K562 (cell line): ENCODE data around the gene TBL2. TPM values are rescaled to one million over a fixed set of nuclear protein-coding genes. Genes with fewer than 3 reads are reported as not detected.

Experiments used
- BCOR ChIP-seq: fragments of 450-650 bp; IDR thresholded peaks from 2 replicates; pipeline ENCODE4 v1.6.1; 2016
- CHAMP1 ChIP-seq: fragments of 450-650 bp; IDR thresholded peaks from 2 replicates; pipeline ENCODE4 v1.6.1; 2016; ENCODE audit warnings: mild to moderate bottlenecking
- NUFIP1 ChIP-seq: fragments of 450-650 bp; IDR thresholded peaks from 2 replicates; pipeline ENCODE4 v1.6.1; 2018; ENCODE audit not compliant: partially characterized antibody
- RBBP5 ChIP-seq: fragments of 200-600 bp; sonication (generic); IDR thresholded peaks from 2 replicates; pipeline ENCODE4 v1.6.1; 2012; ENCODE audit warnings: borderline replicate concordance, mild to moderate bottlenecking, low read length, control low read depth, inconsistent platforms; ENCODE audit not compliant: insufficient read depth, poor library complexity, severe bottlenecking
- SETDB1 ChIP-seq: IDR thresholded peaks from one replicate; pipeline ENCODE4 v1.6.1; 2012; ENCODE audit warnings: low read length, control low read depth, inconsistent platforms
- TSC22D4 ChIP-seq: fragments of 450-650 bp; IDR thresholded peaks from 2 replicates; pipeline ENCODE4 v1.6.1; 2016; ENCODE audit warnings: missing genetic modification characterization, missing biosample characterization, control low read depth
- UBTF ChIP-seq, 2 experiments: IDR thresholded peaks; 2 replicates each; pipeline ENCODE4 v1.6.1; 2012; ENCODE audit warnings: improper control_type of control experiment in 2 of 2, low read depth in 2 of 2, low read length in 2 of 2, borderline replicate concordance in 1 of 2
- ZBTB17 ChIP-seq: fragments of 450-650 bp; formaldehyde crosslinking; IDR thresholded peaks from 2 replicates; pipeline ENCODE4 v1.4.0; 2020; ENCODE audit warnings: mild to moderate bottlenecking
- ZEB2 ChIP-seq: fragments of 450-650 bp; IDR thresholded peaks from 2 replicates; pipeline ENCODE4 v1.6.1; 2016
- ZNF253 ChIP-seq: fragments of 250-450 bp; sonication (Bioruptor Pico); conservative IDR thresholded peaks from 2 replicates; pipeline ENCODE4 v1.6.1; 2021; ENCODE audit warnings: mild to moderate bottlenecking
- ZNF280A ChIP-seq: fragments of 450-650 bp; IDR thresholded peaks from 2 replicates; pipeline ENCODE4 v1.6.1; 2018; ENCODE audit warnings: mild to moderate bottlenecking, low read depth; ENCODE audit not compliant: partially characterized antibody
- ZNF408 ChIP-seq: fragments of 250-450 bp; sonication (Bioruptor Pico); IDR thresholded peaks from 2 replicates; pipeline ENCODE4 v1.4.0; 2020; ENCODE audit warnings: low read depth, mild to moderate bottlenecking, moderate library complexity
- ZNF518B ChIP-seq: fragments of 250-450 bp; sonication (Bioruptor Pico); IDR thresholded peaks from 2 replicates; pipeline ENCODE4 v1.5.0; 2021; ENCODE audit warnings: mild to moderate bottlenecking, moderate library complexity
- polyA plus RNA-seq, 8 experiments: library from polyadenylated mRNA; depleted of rRNA in 4 of 8; stranded (reverse) in 5 of 8; unstranded in 3 of 8; fragments of >200 nt; fragmentation: Nextera tagmentation in 2 of 8; fragmentation: Illumina TruSeq in 1 of 8; extraction: Ambion mirVana in 2 of 8; extraction: Trizol in 1 of 8; gene quantifications; 2 replicates each; pipeline versions ENCODE4 v1.2.1 to v1.2.3, GENCODE V29; 2011 to 2014; ENCODE audit warnings: inconsistent platforms in 1 of 8, missing spikeins in 1 of 8
- total RNA-seq, 7 experiments: library from RNA; depleted of rRNA in 6 of 7; stranded (reverse); fragments of >200 nt in 6 of 7; fragmentation: Illumina TruSeq in 2 of 7; extraction: Trizol in 2 of 7; gene quantifications; 2 replicates each; pipeline versions ENCODE4 v1.2.1 to v1.2.3, GENCODE V29; 2011 to 2021; ENCODE audit warnings: low replicate concordance in 1 of 7

The TBL2 gene
- total and polyA plus RNA-seq, 9 of the 15 experiments (the other 6 are each of a cell fraction or from before 2014, with no cell fraction given), result 2.5 to 123 (median 49.2) TPM

GRCh38 chr7:73578342-73579128, at the start of gene TBL2 (continued):
- TF ChIP-seq ZNF280A, result no peak
- TF ChIP-seq ZEB2, result no peak
- TF ChIP-seq CHAMP1, result no peak
- peak; percentile 76 for TF ChIP-seq SETDB1
- TF ChIP-seq TSC22D4 (tag), result no peak
- TF ChIP-seq RBBP5, result no peak
- TF ChIP-seq NUFIP1, result no peak
- TF ChIP-seq ZNF253 (CRISPR knock-in tag), result no peak
- TF ChIP-seq UBTF (IDR thresholded peaks at IDR 0.05; ENCODE audit: borderline replicate concordance in 1 of 2, low read depth in 2 of 2, low read length in 2 of 2), result peak; percentile 45 to 53; a peak in 2 of 4 replicates
- 0 out of 2 replicates have a peak, but pooled peaks have one; percentile 55 for TF ChIP-seq ZBTB17 (CRISPR knock-in tag)
- no peak for TF ChIP-seq ZNF518B (CRISPR knock-in tag)
- TF ChIP-seq BCOR, result no peak
- TF ChIP-seq ZNF408 (CRISPR knock-in tag), result no peak
